C4-2B (cell line): Measurements from ENCODE around the gene SLC12A9.

Source experiments
- H3K27ac ChIP-seq: fragments of 450-650 bp; 2 replicates; pipeline ENCODE4 v1.5.1; 2017
- ZFX ChIP-seq: fragments of 450-650 bp; IDR thresholded peaks from 2 replicates; pipeline ENCODE4 v1.6.1; 2017
- TF ChIP-seq, protein P1 (sequence below): fragments of 450-650 bp; conservative IDR thresholded peaks from 2 replicates; pipeline ENCODE4 v1.5.1; 2017; ENCODE audit warnings: mild to moderate bottlenecking

SLC12A9 gene

DNA sequence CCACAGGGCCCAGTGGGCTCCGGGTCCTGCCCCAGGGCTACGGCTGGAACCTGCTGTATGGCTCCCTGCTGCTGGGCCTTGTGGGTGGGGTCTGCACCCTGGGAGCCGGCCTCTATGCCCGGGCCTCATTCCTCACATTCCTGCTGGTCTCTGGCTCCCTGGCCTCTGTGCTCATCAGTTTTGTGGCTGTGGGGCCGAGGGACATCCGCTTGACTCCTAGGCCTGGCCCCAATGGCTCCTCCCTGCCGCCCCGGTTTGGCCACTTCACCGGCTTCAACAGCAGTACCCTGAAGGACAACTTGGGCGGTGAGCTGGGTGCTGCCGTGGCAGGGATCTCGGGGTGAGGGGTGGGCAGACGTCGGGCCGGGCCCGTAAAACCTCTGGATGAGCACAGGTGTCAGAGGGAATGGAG lies 4.4 kb downstream of the SLC12A9 start:
- H3K27ac ChIP-seq: no peak overlapping the region
- TF ChIP-seq, protein P1, sequence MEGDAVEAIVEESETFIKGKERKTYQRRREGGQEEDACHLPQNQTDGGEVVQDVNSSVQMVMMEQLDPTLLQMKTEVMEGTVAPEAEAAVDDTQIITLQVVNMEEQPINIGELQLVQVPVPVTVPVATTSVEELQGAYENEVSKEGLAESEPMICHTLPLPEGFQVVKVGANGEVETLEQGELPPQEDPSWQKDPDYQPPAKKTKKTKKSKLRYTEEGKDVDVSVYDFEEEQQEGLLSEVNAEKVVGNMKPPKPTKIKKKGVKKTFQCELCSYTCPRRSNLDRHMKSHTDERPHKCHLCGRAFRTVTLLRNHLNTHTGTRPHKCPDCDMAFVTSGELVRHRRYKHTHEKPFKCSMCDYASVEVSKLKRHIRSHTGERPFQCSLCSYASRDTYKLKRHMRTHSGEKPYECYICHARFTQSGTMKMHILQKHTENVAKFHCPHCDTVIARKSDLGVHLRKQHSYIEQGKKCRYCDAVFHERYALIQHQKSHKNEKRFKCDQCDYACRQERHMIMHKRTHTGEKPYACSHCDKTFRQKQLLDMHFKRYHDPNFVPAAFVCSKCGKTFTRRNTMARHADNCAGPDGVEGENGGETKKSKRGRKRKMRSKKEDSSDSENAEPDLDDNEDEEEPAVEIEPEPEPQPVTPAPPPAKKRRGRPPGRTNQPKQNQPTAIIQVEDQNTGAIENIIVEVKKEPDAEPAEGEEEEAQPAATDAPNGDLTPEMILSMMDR: no peak
- TF ChIP-seq ZFX: no peak

DNA sequence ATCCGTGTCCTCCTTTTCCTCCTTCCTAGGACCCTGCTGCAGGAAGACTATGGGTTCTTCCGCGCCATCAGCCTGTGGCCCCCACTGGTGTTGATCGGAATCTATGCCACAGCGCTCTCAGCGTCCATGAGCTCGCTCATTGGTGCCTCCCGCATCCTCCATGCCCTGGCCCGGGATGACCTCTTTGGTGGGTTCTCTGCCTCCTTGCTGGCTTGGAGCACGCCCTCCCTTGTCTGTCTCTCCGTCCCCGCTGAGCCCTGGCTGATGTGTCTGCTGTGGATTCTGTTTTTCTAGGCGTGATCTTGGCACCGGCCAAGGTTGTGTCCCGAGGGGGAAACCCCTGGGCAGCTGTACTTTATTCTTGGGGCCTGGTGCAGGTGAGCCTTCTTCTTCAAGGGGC lies 7.3 kb downstream of the SLC12A9 start:
- H3K27ac ChIP-seq: no peak overlapping the region
- no peak for TF ChIP-seq ZFX
- TF ChIP-seq, protein P1: no peak

DNA sequence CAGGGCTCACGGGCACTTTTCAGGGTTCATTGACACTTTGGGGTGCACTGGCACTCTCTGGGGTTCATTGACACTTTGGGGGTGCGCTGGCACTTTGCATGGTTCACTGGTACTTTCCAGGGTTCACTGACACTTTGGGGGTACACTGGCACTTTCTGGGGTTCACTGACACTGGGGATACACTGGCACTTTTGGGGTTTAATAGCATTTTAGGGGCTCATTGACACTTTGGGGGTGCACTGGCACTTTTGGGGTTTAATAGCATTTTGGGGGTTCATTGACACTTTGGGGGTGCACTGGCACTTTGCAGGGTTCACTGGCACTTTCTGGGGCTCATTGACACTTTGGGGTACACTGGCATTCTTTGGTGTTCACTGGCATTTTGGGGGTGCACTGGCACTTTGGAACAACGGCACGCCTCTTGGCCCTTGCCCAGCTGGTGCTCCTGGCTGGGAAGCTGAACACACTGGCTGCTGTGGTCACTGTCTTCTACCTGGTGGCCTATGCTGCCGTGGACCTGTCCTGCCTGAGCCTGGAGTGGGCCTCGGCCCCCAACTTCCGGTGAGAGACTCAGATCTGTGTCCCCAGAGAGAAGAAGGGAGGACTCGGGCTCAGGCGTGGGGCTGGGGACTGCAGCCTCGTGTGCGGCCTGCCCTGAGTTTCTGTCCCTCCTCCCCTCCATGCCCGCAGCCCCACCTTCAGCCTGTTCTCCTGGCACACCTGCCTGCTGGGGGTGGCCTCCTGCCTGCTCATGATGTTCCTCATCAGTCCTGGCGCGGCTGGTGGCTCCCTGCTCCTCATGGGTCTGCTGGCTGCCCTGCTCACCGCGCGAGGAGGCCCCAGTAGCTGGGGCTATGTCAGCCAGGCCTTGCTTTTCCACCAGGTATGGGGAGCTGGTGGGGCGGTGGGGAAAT lies 8.4 kb downstream of the SLC12A9 start:
- no peak overlapping the region for H3K27ac ChIP-seq
- no peak for TF ChIP-seq ZFX
- TF ChIP-seq, protein P1: no peak

DNA sequence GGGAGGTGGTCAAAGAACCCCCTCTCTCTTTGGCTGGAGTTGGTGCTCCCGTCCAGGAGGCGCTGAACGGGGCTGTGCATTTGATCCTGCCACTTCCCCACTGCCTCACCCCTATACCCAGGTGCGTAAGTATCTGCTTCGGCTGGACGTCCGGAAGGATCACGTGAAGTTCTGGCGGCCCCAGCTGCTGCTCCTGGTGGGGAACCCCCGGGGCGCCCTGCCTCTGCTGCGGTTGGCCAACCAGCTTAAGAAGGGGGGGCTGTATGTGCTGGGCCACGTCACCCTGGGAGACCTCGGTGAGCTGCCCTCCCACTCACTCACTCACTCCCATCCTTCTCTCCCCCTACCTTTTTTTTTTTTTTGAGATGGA lies 9.1 kb downstream of the SLC12A9 start:
- TF ChIP-seq ZFX: no peak
- TF ChIP-seq, protein P1: no peak
- no peak overlapping the region for H3K27ac ChIP-seq

DNA sequence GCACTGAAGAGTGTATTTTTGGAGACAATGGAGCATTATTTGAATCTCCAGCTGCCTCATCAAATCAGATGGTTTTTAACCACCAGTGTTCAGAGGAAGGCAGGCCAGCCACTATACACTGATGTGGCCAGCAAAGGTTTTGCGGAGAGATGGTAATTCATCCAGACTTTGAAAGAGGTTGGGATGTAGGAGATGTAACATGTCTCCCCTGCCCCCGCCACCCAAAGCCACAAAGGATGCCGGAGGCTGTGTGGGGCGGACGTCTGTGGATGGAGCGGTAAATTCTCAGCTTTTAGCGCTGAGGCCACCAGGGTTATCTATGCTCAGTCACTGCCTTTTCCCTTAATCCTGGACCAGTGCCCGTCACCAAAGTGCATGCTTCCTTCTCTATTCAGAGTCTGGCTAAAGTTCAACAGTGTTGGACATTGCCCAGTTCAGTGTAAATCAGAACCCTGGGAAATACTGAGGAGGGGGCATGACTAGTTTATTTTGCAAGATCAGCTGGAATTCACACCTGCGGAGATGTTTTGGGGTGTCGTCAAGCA lies 11.0 kb downstream of the SLC12A9 start:
- TF ChIP-seq ZFX: no peak
- TF ChIP-seq, protein P1: no peak
- 0 out of 2 replicates have a peak overlapping the region, but pooled peaks have one; percentile 4 for H3K27ac ChIP-seq

DNA sequence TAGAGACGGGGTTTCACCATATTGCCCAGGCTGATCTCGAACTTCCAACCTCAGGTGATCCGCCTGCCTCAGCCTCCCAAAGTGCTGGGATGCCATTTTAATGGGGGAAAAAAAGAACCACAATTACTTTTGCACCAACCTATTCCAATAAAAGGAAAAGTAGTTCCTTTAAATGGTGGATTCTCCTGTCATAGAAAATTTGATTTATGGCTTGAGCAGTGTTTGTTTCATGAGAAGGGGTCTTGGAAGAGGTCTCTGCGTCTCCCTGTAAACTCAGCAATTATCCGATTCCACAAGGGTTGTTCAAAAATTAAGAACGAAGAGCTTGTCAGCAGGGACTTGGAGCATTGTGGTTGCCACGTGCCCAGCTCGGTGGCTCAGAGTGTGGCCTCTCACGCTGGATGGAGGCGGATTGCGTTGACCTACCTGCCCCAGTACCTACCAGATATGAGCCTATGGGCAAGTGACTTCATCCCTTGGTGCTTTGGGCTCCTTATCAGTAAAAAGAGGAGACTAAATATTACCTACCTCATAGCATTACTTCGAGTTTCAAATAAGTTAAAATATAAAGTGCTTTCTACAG lies 11.8 kb downstream of the SLC12A9 start:
- H3K27ac ChIP-seq: no peak overlapping the region
- TF ChIP-seq, protein P1: no peak
- no peak for TF ChIP-seq ZFX

DNA sequence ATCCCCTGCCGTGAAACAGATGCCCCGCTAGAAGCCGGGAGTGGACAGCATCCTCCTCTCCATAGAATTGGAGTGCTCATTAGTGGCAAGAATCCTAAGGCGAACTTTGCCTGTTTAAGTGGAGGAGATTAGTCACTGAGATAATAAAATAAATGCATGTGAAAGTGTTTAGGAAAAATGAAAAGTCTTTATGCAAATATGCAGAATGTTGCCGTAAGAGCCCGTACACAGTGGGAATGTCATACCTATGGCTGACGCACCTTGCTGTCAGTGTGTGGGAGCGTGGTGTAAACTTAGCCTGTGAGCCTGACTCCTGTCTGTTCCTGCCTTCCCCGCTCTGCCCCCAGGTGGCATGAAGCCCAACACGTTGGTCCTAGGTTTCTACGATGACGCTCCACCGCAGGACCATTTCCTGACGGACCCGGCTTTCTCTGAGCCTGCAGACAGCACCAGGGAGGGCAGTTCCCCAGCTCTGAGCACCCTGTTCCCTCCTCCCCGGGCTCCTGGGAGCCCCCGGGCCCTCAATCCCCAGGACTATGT lies 12.9 kb downstream of the SLC12A9 start:
- no peak for TF ChIP-seq ZFX
- TF ChIP-seq, protein P1: no peak
- peak overlapping the region; percentile 56 for H3K27ac ChIP-seq
